ENCODE results near the gene ADAMTSL1. TPM values are rescaled to one million over a fixed set of nuclear protein-coding genes. Genes with fewer than 3 reads are reported as not detected.

ADAMTSL1 gene
- total RNA-seq, 2 experiments from 2014 or later: not detected

- CTCF ChIA-PET (ENCODE audit: unreplicated experiment): no interaction called here
- Histone ChIP-seq H3K9me2 (ENCODE audit: insufficient read depth, low read length) (no peaks in the 10 kb centered on the region), H3K4me1 (ENCODE audit: insufficient read depth, low read length, poor library complexity, severe bottlenecking) (no peaks in the 10 kb centered on the region), H3K79me2 (ENCODE audit: insufficient read depth, low read depth, low read length) (no peaks in the 10 kb centered on the region), H3K36me3 (ENCODE audit: insufficient read depth, low read length) (no peaks in the 10 kb centered on the region), H4K20me1 (ENCODE audit: insufficient read depth, low read length) (no peaks in the 10 kb centered on the region), H2AFZ (ENCODE audit: low read length) (no peak overlapping the region), H3K4me2 (ENCODE audit: low read length) (no peak overlapping the region), H3K9me3 (ENCODE audit: low read length) (no peaks in the 10 kb centered on the region), H3K27ac (ENCODE audit: low read depth, low read length, poor library complexity, severe bottlenecking) (no peak overlapping the region), H3K4me3 (ENCODE audit: low read depth, low read length, poor library complexity, severe bottlenecking) (no peak overlapping the region)
- DNase-seq (ENCODE audit: low spot score): no peak
- POLR2A ChIA-PET: interaction anchor here (1.2 kb wide), 1 partner anchor 16 kb away, joined by 3 read pairs; no protein-coding TSS in a partner anchor
- no TSS peak for BruUV-seq (replicated peaks)
- intact Hi-C loops (cut with micrococcal nuclease; ENCODE audit: unreplicated experiment): no loop called here
- TF ChIP-seq EZH2phosphoT487 (IDR thresholded peaks at IDR 0.05; ENCODE audit: borderline replicate concordance, low read depth, low read length) (no peak), CTCF (conservative IDR thresholded peaks at IDR 0.05; ENCODE audit: low read length) (no peak)
Measured at GRCh38 chr9:18617759-18618158, 143.8 kb downstream of the ADAMTSL1 start.

GRCh38 chr9:18618862-18619261 is 144.9 kb downstream of the ADAMTSL1 start:
- H3K9me2 ChIP-seq (ENCODE audit: insufficient read depth, low read length): no peaks in the 10 kb centered on the region
- H3K79me2 ChIP-seq (ENCODE audit: insufficient read depth, low read depth, low read length): no peaks in the 10 kb centered on the region

More at GRCh38 chr9:18618862-18619261, 144.9 kb downstream of the ADAMTSL1 start:
- no peak for DNase-seq (ENCODE audit: low spot score)
- TF ChIP-seq CTCF (conservative IDR thresholded peaks at IDR 0.05; ENCODE audit: low read length) (no peak), EZH2phosphoT487 (IDR thresholded peaks at IDR 0.05; ENCODE audit: borderline replicate concordance, low read depth, low read length) (no peak)
- BruUV-seq (replicated peaks): no TSS peak
- Histone ChIP-seq H3K4me1 (ENCODE audit: insufficient read depth, low read length, poor library complexity, severe bottlenecking) (no peaks in the 10 kb centered on the region), H3K4me2 (ENCODE audit: low read length) (no peak overlapping the region), H3K4me3 (ENCODE audit: low read depth, low read length, poor library complexity, severe bottlenecking) (no peak overlapping the region), H3K9me3 (ENCODE audit: low read length) (no peaks in the 10 kb centered on the region), H2AFZ (ENCODE audit: low read length) (no peak overlapping the region), H3K36me3 (ENCODE audit: insufficient read depth, low read length) (no peaks in the 10 kb centered on the region), H3K27ac (ENCODE audit: low read depth, low read length, poor library complexity, severe bottlenecking) (no peak overlapping the region), H4K20me1 (ENCODE audit: insufficient read depth, low read length) (no peaks in the 10 kb centered on the region)
- POLR2A ChIA-PET: no interaction called here
- CTCF ChIA-PET (ENCODE audit: unreplicated experiment): no interaction called here
- intact Hi-C loops (cut with micrococcal nuclease; ENCODE audit: unreplicated experiment): no loop called here
